GM12875 (cell line): ENCODE results near the gene OTULINL.

Source experiments
- H3K4me3 ChIP-seq: one replicate; pipeline ENCODE4 v1.5.1; 2011; ENCODE audit warnings: low read depth, low read length, control low read depth
- CTCF ChIP-seq: IDR thresholded peaks from 2 replicates; pipeline ENCODE4 v1.5.1; 2011; ENCODE audit warnings: low read depth, mild to moderate bottlenecking, control low read depth, inconsistent platforms, low read length, moderate library complexity, borderline replicate concordance; ENCODE audit not compliant: insufficient read depth

OTULINL gene

DNA sequence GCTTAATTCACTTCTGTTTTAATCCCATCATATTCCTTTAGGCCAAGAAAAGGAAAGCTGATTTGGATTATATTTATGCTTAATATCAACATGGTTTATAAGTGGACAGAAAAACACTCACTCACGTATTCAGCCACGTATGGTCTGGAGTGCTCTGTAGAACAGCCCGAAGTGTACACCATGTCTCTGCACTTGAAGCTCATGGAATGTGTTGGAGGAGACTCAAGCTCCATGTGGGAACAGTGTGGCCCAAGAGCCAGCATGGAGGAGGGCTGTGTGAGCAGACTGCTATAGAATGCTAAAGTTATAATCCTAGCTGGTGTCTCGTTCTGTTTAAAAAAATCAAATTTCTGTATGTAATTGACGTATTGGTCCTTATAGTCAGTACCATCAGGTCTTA is 32.9 kb downstream of the OTULINL start:
- no peak for TF ChIP-seq CTCF
- H3K4me3 ChIP-seq, result no peak overlapping the region

GRCh38 chr5:14615365-14615764 is 33.8 kb downstream of the OTULINL start:
- H3K4me3 ChIP-seq, result no peak overlapping the region
- no peak for TF ChIP-seq CTCF

DNA sequence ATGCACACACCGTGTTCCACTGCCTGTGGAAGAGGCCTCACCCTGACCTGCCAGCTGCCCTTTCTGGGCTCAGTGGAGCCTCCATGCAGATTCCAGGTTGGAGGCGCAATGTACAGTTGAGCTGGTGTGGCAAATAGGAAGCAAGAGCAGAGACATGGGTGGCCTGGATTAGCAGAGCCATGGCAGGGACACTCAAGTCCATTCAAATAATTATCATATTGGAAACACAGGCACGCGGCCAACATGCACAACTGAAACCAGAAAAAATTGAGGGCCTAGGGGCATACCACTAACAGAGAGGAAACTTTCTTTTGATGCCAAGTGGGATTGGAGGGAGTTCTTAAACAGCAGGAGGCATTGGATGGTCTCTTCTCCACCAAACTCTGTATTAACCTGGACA is 35.8 kb downstream of the OTULINL start:
- H3K4me3 ChIP-seq, result no peak overlapping the region
- TF ChIP-seq CTCF, result no peak

DNA sequence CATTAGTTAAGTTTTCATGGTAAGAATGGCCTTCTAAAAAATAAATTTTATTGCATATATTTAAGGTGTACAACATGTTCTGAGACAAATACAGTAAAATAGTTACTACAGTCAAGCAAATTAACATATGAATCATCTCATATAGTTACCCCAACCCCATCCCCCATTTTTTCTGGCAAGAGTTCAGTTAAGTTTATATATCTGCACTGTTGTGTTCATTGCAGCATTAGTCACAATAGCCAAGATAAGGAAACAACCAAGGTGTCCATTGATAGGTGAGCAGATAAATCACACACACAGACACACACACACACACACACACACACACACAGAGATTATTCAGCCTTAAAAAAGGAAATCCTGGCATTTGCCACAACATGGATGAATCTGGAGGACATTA is 45.7 kb downstream of the OTULINL start:
- H3K4me3 ChIP-seq, result no peak overlapping the region
- TF ChIP-seq CTCF, result no peak

DNA sequence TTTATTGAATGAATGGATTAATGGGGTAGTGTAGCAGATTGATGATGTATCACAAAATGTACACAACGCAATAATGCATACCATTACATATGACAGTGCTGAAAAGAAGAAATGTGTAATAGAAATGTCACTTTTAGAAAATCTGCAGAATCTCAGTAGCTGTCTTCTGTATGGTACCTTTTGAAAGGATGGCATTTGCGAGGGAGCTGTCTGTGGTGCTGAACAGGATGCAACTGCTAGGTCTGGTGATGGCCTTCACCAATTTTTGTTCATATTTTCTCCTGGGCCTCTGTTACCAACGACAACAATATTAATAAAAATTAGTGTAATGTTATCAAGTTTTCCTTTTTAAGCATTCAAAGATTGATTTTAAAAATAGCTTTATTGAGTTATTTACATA is 46.8 kb downstream of the OTULINL start:
- no peak for TF ChIP-seq CTCF
- H3K4me3 ChIP-seq, result no peak overlapping the region

DNA sequence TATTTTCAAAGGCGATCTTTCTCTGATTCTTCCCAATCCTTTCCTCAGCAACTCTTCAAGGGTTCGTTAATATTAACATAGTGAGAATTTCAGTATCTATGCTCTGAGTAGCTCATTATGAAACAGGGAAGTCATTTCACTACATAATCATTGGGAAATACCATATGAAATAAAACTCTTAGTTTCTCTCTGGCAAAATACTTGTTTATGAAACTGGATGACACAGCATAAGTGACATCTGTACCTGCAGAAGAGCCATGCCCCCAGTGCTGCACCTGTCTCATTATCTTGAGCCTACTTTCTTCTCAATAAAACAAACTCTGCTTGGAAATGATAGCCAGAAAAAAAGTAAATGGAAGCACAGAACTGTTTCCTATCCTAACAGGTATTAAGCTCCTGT is 49.1 kb downstream of the OTULINL start:
- no peak for TF ChIP-seq CTCF
- no peak overlapping the region for H3K4me3 ChIP-seq

- TF ChIP-seq CTCF, result no peak
- H3K4me3 ChIP-seq, result no peak overlapping the region
Measured at GRCh38 chr5:14635656-14636055, 54.1 kb downstream of the OTULINL start.
